ENCODE results near the gene CABCOCO1. TPM values are rescaled to one million over a fixed set of nuclear protein-coding genes. Genes with fewer than 3 reads are reported as not detected.

Gene CABCOCO1
- total and polyA plus RNA-seq, 4 donors = 3.8 to 15.4 (median 10.1) TPM

DNA sequence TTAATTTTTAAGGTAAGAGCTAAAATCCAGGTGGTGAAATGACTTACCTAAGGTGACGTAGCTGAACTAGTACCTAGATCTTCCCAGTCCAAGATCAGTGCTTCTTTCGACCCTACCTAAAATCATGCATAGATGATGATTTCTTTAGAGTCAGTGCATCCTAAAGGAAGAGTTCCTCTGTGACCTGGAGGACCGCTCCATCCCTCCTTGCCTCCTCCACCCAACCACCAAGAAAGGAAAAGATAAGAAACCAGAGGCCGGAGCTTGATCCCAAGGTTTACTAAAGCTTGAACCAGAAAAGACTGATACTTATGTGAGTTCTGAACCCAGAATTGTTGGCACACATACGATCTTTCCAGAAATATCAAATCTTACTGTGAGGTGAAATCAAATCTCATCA is 101.8 kb downstream of the CABCOCO1 start:
- TF ChIP-seq CTCF (IDR thresholded peaks at IDR 0.05; ENCODE audit: control extremely low read depth, extremely low read depth) = no peak
- H3K9ac ChIP-seq (ENCODE audit: insufficient read depth in 1 of 2, low read length in 2 of 2) = no peak overlapping the region
- H3K36me3 ChIP-seq (ENCODE audit: control insufficient read depth in 4 of 4, insufficient read depth in 4 of 4, low read length in 4 of 4) = no peaks in the 10 kb centered on the region
- H3K4me1 ChIP-seq (ENCODE audit: control insufficient read depth in 5 of 5, insufficient read depth in 5 of 5, low read length in 5 of 5) = peaks cover 0 to 12% (median 0%) of the 10 kb centered on the region in 5 donors
- DNase-seq = no peak
- H3K9me3 ChIP-seq (ENCODE audit: control insufficient read depth in 4 of 4, insufficient read depth in 3 of 4, low read length in 3 of 4) = no peaks in the 10 kb centered on the region
- H3K27me3 ChIP-seq (ENCODE audit: control insufficient read depth in 3 of 3, insufficient read depth in 3 of 3, low read length in 2 of 3) = no peaks in the 10 kb centered on the region
- H3K4me3 ChIP-seq = no peak overlapping the region
- no peak overlapping the region for H3K27ac ChIP-seq (ENCODE audit: low read depth in 1 of 2, low read length in 1 of 2)
- 82 to 87% methylated on average over 5 of the region's 5 CpGs for WGBS, 2 donors
- no peak for ATAC-seq (ENCODE audit: insufficient read depth, low FRiP score)

DNA sequence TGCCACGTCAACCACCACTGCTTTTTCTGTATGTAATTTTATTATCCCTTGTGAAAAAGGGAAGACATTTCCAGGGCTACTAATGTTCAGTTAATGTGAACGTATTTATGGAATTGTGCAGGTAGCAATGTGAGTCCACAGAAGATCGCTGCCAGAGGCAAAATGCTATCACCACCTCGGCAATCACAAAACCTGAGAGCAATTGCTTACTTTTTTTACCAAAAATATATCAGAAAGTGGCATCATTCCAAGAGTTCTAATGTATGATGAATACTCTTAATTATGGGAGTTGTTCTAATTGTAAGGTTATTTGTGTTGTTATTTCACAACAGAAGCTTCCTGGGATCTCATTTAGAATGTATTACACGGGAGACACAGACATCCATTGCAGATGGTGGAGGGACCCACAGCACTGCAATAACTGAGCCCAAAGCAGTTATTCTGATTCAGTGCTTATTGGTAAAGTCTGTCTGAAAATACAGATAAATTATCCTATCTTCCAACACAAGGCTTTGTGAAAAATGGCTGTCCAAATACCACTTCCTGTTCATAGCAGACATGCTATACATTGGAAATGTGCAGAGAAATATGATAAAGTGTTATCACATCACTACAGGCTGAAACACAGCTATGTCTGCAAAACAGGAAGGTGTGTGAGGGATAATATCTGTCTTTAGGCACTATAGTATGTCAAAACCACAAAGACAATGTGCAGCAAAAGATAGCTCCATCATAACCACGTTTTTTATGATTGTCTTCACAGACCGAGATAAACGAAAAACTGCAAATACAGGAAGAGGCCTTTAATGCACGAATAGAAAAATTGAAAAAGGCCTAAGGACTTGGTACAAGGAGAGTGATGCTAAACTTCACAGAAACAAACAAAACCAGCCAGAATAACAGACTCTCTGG is 102.7 kb downstream of the CABCOCO1 start:
- H3K36me3 ChIP-seq (ENCODE audit: control insufficient read depth in 4 of 4, insufficient read depth in 4 of 4, low read length in 4 of 4) = no peaks in the 10 kb centered on the region
- WGBS, 2 donors = 24 to 55% methylated on average over 9 of the region's 9 CpGs
- H3K4me3 ChIP-seq = no peak overlapping the region
- H3K4me1 ChIP-seq (ENCODE audit: control insufficient read depth in 5 of 5, insufficient read depth in 5 of 5, low read length in 5 of 5) = peaks cover 0 to 12% (median 0%) of the 10 kb centered on the region in 5 donors
- no peak for TF ChIP-seq CTCF (IDR thresholded peaks at IDR 0.05; ENCODE audit: control extremely low read depth, extremely low read depth)
- DNase-seq = no peak
- H3K27ac ChIP-seq (ENCODE audit: low read depth in 1 of 2, low read length in 1 of 2) = no peak overlapping the region
- no peaks in the 10 kb centered on the region for H3K27me3 ChIP-seq (ENCODE audit: control insufficient read depth in 3 of 3, insufficient read depth in 3 of 3, low read length in 2 of 3)
- no peak for ATAC-seq (ENCODE audit: insufficient read depth, low FRiP score)
- H3K9me3 ChIP-seq (ENCODE audit: control insufficient read depth in 4 of 4, insufficient read depth in 3 of 4, low read length in 3 of 4) = no peaks in the 10 kb centered on the region
- H3K9ac ChIP-seq (ENCODE audit: insufficient read depth in 1 of 2, low read length in 2 of 2) = no peak overlapping the region

DNA sequence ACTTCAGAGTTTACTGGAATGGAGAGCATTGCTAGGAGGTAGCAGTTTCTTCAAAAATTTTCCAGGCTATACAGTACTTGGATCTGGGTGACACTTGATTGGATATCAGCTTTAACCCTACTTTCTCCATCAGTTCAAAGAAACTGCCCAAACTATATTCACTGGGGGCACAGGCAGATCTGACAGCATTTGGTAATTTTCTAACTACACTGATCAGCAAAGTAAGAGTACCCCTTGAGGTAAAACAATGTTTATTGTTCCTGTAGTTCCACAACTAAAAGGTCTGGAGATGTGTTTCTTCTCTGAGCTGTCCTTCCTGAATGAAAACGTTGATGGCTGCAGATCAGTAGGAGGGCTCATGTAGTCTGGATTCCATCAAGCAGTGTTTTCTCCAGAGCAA is 104.2 kb downstream of the CABCOCO1 start:
- H3K27ac ChIP-seq (ENCODE audit: low read depth in 1 of 2, low read length in 1 of 2) = no peak overlapping the region
- H3K9ac ChIP-seq (ENCODE audit: insufficient read depth in 1 of 2, low read length in 2 of 2) = no peak overlapping the region
- no peak overlapping the region for H3K4me3 ChIP-seq
- no peak for ATAC-seq (ENCODE audit: insufficient read depth, low FRiP score)
- H3K27me3 ChIP-seq (ENCODE audit: control insufficient read depth in 3 of 3, insufficient read depth in 3 of 3, low read length in 2 of 3) = no peaks in the 10 kb centered on the region
- TF ChIP-seq CTCF (IDR thresholded peaks at IDR 0.05; ENCODE audit: control extremely low read depth, extremely low read depth) = no peak
- H3K9me3 ChIP-seq (ENCODE audit: control insufficient read depth in 4 of 4, insufficient read depth in 3 of 4, low read length in 3 of 4) = no peaks in the 10 kb centered on the region
- H3K36me3 ChIP-seq (ENCODE audit: control insufficient read depth in 4 of 4, insufficient read depth in 4 of 4, low read length in 4 of 4) = no peaks in the 10 kb centered on the region
- H3K4me1 ChIP-seq (ENCODE audit: control insufficient read depth in 5 of 5, insufficient read depth in 5 of 5, low read length in 5 of 5) = peaks cover 0 to 1% (median 0%) of the 10 kb centered on the region in 5 donors
- 30 to 32% methylated on average over 1 of the region's 1 CpG for WGBS, 2 donors
- no peak for DNase-seq

All from lung (tissue), 12 donors.